GM12878 (cell line): Measurements from ENCODE around the gene PMF1. TPM values are rescaled to one million over a fixed set of nuclear protein-coding genes. Genes with fewer than 3 reads are reported as not detected.

Source experiments
- ATAC-seq: fragments of 200-7000 bp; cut with Tn5 transposase; 3 replicates; pipeline ENCODE4 v1.9.1; 2020; ENCODE audit warnings: mild to moderate bottlenecking, moderate library complexity
- BruUV-seq: library from RNA; stranded (reverse); fragments of 400-500 nt; replicated peaks from 2 replicates; lab custom pipeline; 2021; lab: Mats Ljungman, UMichigan
- CTCF ChIA-PET: fragments of 300-600 bp; sonication (Branson Sonifier 250); formaldehyde crosslinking; extraction: SDS; loops from one replicate; lab custom pipeline; 2021; ENCODE audit warnings: inconsistent platforms; lab: Yijun Ruan, JAX
- POLR2A ChIA-PET: fragments of 350-600 bp; formaldehyde crosslinking; extraction: SDS; loops from one replicate; lab custom pipeline; 2021; ENCODE audit warnings: inconsistent platforms; lab: Charles Lee
- RAD21 ChIA-PET: fragments of 300-600 bp; sonication (Branson Sonifier 250); formaldehyde crosslinking; loops from one replicate; lab custom pipeline; 2023; ENCODE audit warnings: antibody characterized with exemption; ENCODE audit not compliant: unreplicated experiment; lab: Charles Lee
- SMC1A ChIA-PET: fragments of 300-600 bp; sonication (Branson Sonifier 250); formaldehyde crosslinking; loops from one replicate; lab custom pipeline; 2023; ENCODE audit not compliant: unreplicated experiment, uncharacterized antibody; lab: Charles Lee
- DNase-seq: peaks from one replicate; pipeline ENCODE4 v3.0.0-alpha.2; 2011; ENCODE audit warnings: low read depth, low spot score
- FAIRE-seq: peaks from 3 replicates; lab custom pipeline; 2011; peaks lifted over from hg19 to GRCh38; lab: Jason Lieb, UNC
- H2AFZ ChIP-seq: 2 replicates; pipeline ENCODE4 v1.6.0; 2011; ENCODE audit warnings: low read depth, low read length, control low read depth; ENCODE audit not compliant: control insufficient read depth
- H3K27ac ChIP-seq: 2 replicates; pipeline ENCODE4 v1.5.1; 2011; ENCODE audit warnings: control low read depth; ENCODE audit not compliant: control insufficient read depth, insufficient read depth
- H3K27me3 ChIP-seq, 2 experiments: replicated peaks in 1 of 2; 2 replicates each; pipeline versions ENCODE4 v1.6.0 to v1.6.1; 2011; ENCODE audit warnings: low read length in 1 of 2; ENCODE audit not compliant: control insufficient read depth in 2 of 2, insufficient read depth in 2 of 2
- H3K36me3 ChIP-seq, 2 experiments: 2 replicates each; pipeline ENCODE4 v1.5.1; 2011; ENCODE audit warnings: low read length in 1 of 2; ENCODE audit not compliant: control insufficient read depth in 2 of 2, insufficient read depth in 2 of 2
- H3K4me1 ChIP-seq: 2 replicates; pipeline ENCODE4 v1.6.1; 2011; ENCODE audit warnings: mild to moderate bottlenecking, low read length, moderate library complexity, mixed read lengths; ENCODE audit not compliant: control insufficient read depth, insufficient read depth
- H3K4me2 ChIP-seq: 2 replicates; pipeline ENCODE4 v1.6.0; 2011; ENCODE audit warnings: control low read depth; ENCODE audit not compliant: control insufficient read depth, insufficient read depth
- H3K4me3 ChIP-seq: fragments of 200-600 bp; sonication (generic); 2 replicates; pipeline ENCODE4 v1.5.1; 2016
- H3K79me2 ChIP-seq: 2 replicates; pipeline ENCODE4 v1.6.0; 2011; ENCODE audit warnings: low read length; ENCODE audit not compliant: control insufficient read depth, insufficient read depth
- H3K9ac ChIP-seq: 2 replicates; pipeline ENCODE4 v1.8.0; 2011; ENCODE audit warnings: low read length, control low read depth, mixed read lengths; ENCODE audit not compliant: control insufficient read depth, insufficient read depth
- H3K9me3 ChIP-seq: replicated peaks from 3 replicates; pipeline ENCODE4 v1.5.1; 2011; ENCODE audit warnings: mild to moderate bottlenecking, low read length; ENCODE audit not compliant: control insufficient read depth, insufficient read depth
- H4K20me1 ChIP-seq: 2 replicates; pipeline ENCODE4 v1.6.0; 2011; ENCODE audit not compliant: control insufficient read depth, insufficient read depth
- CREB1 ChIP-seq: IDR thresholded peaks from 2 replicates; pipeline ENCODE4 v1.6.1; 2012; ENCODE audit warnings: low read depth, mild to moderate bottlenecking, inconsistent platforms
- ELK1 ChIP-seq: IDR thresholded peaks from 2 replicates; pipeline ENCODE4 v1.6.1; 2012; ENCODE audit warnings: low read depth, low read length, improper control_type of control experiment
- NR2C2 ChIP-seq: IDR thresholded peaks from 2 replicates; pipeline ENCODE4 v1.6.1; 2011; ENCODE audit warnings: borderline replicate concordance, low read depth; ENCODE audit not compliant: control insufficient read depth, insufficient read length
- RELA ChIP-seq: fragments of 450-650 bp; IDR thresholded peaks from 2 replicates; pipeline ENCODE4 v1.8.0; 2014; ENCODE audit warnings: borderline replicate concordance; ENCODE audit not compliant: partially characterized antibody
- SREBF1 ChIP-seq: IDR thresholded peaks from 2 replicates; pipeline ENCODE4 v1.6.1; 2012; ENCODE audit warnings: mild to moderate bottlenecking, low read length
- ZBTB11 ChIP-seq: fragments of 450-650 bp; formaldehyde crosslinking; IDR thresholded peaks from 2 replicates; pipeline ENCODE4 v1.5.0; 2022; ENCODE audit warnings: mild to moderate bottlenecking, missing genetic modification characterization
- ZBTB40 ChIP-seq: fragments of 450-650 bp; IDR thresholded peaks from 2 replicates; pipeline ENCODE4 v1.6.1; 2016; ENCODE audit warnings: mild to moderate bottlenecking, moderate library complexity, borderline replicate concordance
- ZNF24 ChIP-seq: fragments of 450-650 bp; IDR thresholded peaks from 2 replicates; pipeline ENCODE4 v1.6.1; 2017; ENCODE audit warnings: antibody characterized with exemption, mild to moderate bottlenecking
- ZNF687 ChIP-seq: fragments of 450-650 bp; IDR thresholded peaks from 2 replicates; pipeline ENCODE4 v1.6.1; 2017; ENCODE audit warnings: mild to moderate bottlenecking, moderate library complexity
- WGBS: methylation state at CpG from one replicate; pipeline ENCODE4 v1.1.6; 2016; ENCODE audit warnings: low lambda C conversion rate; ENCODE audit not compliant: insufficient replicate concordance, insufficient coverage; ENCODE audit errors: missing lambda C conversion rate; 5-methylcytosine and 5-hydroxymethylcytosine counted together
- in situ Hi-C: fragments of 300-500 bp; cut with MboI; formaldehyde crosslinking; loops from 9 replicates; pipeline ENCODE4 v1.14.3; 2018; ENCODE audit warnings: mixed read lengths
- intact Hi-C: fragments of 100-400 bp; cut with micrococcal nuclease; formaldehyde crosslinking; loops from one replicate; pipeline ENCODE4 v1.14.2; 2022; ENCODE audit not compliant: unreplicated experiment
- polyA plus RNA-seq, 11 experiments: library from polyadenylated mRNA; depleted of rRNA in 4 of 11; unstranded in 6 of 11; stranded (reverse) in 5 of 11; fragments of >200 nt; fragmentation: Nextera tagmentation in 4 of 11; fragmentation: Illumina TruSeq in 1 of 11; extraction: Ambion mirVana in 4 of 11; extraction: Trizol in 1 of 11; gene quantifications; 1 replicate in 1 of 11; 2 replicates in 10 of 11; pipeline versions ENCODE4 v1.2.1 to v1.2.3, GENCODE V29; 2011 to 2016; ENCODE audit warnings: inconsistent platforms in 2 of 11, missing spikeins in 2 of 11, low read depth in 1 of 11
- total RNA-seq, 4 experiments: library from RNA; depleted of rRNA in 3 of 4; stranded (reverse); fragments of >200 nt in 3 of 4; fragmentation: Illumina TruSeq in 1 of 4; extraction: Trizol in 1 of 4; gene quantifications; 2 replicates each; pipeline versions ENCODE4 v1.2.1 to v1.2.3, GENCODE V29; 2013 to 2021
- TF ChIP-seq, protein P1 (sequence below): IDR thresholded peaks from 2 replicates; pipeline ENCODE4 v1.6.1; 2011; ENCODE audit warnings: mild to moderate bottlenecking, low read depth, low read length, moderate library complexity; ENCODE audit not compliant: insufficient replicate concordance

PMF1 gene
- total and polyA plus RNA-seq, 10 of the 15 experiments (the other 5 are each of a cell fraction or from before 2014, with no cell fraction given) = 6.7 to 105 (median 67.3) TPM

- Histone ChIP-seq H3K79me2 (no peaks in the 10 kb centered on the region), H3K4me3 (no peak overlapping the region), H3K9me3 (no peaks in the 10 kb centered on the region), H3K9ac (no peak overlapping the region), H3K27me3 (no peaks in the 10 kb centered on the region), H3K4me1 (peaks cover 11% of the 10 kb centered on the region), H3K4me2 (no peak overlapping the region), H4K20me1 (no peaks in the 10 kb centered on the region), H2AFZ (no peak overlapping the region), H3K27ac (no peak overlapping the region), H3K36me3 (peaks cover 6 to 38% of the 10 kb centered on the region in 2 experiments)
- ChIA-PET SMC1A (no interaction called here), RAD21 (no interaction called here), POLR2A (no interaction called here), CTCF (no interaction called here)
- FAIRE-seq = no peak
- no peak for ATAC-seq
- DNase-seq = no peak
- in situ Hi-C loops = no loop called here
- TSS peak; percentile 64 for BruUV-seq
- intact Hi-C loops = no loop called here
- WGBS = 72% methylated on average over 5 of the region's 5 CpGs
- no peak for TF ChIP-seq NR2C2
- no peak for TF ChIP-seq RELA
- TF ChIP-seq ZNF687 = no peak
- TF ChIP-seq, protein P1, sequence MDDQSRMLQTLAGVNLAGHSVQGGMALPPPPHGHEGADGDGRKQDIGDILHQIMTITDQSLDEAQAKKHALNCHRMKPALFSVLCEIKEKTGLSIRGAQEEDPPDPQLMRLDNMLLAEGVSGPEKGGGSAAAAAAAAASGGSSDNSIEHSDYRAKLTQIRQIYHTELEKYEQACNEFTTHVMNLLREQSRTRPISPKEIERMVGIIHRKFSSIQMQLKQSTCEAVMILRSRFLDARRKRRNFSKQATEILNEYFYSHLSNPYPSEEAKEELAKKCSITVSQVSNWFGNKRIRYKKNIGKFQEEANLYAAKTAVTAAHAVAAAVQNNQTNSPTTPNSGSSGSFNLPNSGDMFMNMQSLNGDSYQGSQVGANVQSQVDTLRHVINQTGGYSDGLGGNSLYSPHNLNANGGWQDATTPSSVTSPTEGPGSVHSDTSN = no peak
- no peak for TF ChIP-seq ZBTB11 (CRISPR knock-in tag)
- TF ChIP-seq ZBTB40 = no peak
- no peak for TF ChIP-seq CREB1
- no peak for TF ChIP-seq SREBF1
- no peak for TF ChIP-seq ELK1
- no peak for TF ChIP-seq ZNF24
Observed at GRCh38 chr1:156249593-156249992, 36.8 kb downstream of the PMF1 start.
